GM19463 (cell line): ENCODE measurements around the gene HS3ST4.
"Not testable (repeated sequence)": the region's sequence is repeated elsewhere in the genome, so short reads cannot be mapped to it uniquely, and the experiment has no call there.

Experiments used
- ATAC-seq: cut with Tn5 transposase; IDR thresholded peaks from one replicate; pipeline ENCODE4 v1.9.1; 2021; ENCODE audit warnings: mild to moderate bottlenecking, moderate library complexity; ENCODE audit not compliant: unreplicated experiment

The HS3ST4 gene

DNA sequence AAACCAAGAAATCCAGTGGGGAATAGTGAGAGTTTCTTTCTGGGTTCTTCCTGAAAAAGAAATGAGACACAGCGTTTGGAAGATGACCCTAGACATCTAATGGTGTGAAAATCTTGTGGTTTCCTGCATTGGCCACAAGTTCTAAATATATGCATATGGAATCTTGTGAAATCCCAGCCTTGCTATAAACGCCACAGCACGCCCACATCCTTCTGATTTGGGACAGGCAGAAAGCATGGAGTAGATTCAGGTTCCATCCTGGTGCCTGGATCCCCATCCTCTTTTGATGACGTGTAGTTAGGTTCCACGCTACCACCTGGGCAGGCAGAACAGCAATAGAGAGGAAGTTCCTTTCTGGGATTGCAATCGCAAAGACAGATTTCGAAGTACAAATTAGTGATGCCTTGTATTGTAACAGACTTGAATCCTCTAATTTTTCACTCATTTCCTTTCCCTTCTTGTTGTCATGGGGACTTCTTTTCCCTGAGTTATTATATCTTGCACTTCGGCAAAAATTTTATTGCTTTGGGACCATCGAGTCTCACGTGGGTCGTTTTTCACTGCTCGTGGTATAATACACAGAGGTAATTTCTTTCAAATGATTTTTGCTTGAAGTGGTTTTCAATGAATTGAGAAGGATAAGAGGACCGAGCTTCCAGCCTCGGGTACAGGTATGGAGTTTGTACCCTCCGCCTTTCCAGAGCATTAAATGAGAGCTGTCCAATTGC lies 37.6 kb downstream of the HS3ST4 start:
- ATAC-seq, result no peak

DNA sequence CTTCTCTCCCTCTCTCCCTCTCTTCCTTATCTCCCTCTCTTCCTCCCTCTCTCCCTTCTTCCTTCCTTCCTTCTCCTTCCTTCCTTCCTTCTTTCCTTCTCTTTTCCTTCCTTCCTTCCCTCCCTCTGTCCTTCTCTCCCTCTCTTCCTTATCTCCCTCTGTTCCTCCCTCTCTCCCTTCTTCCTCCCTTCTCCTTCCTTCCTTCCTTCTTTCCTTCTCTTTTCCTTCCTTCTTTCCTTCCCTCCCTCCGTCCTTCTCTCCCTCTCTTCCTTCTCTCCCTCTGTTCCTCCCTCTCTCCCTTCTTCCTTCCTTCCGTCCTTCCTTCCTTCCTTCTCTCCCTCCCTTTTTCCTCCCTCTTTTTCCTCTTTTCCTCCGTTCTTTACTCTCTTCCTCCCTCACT lies 38.6 kb downstream of the HS3ST4 start:
- ATAC-seq, result no peak

DNA sequence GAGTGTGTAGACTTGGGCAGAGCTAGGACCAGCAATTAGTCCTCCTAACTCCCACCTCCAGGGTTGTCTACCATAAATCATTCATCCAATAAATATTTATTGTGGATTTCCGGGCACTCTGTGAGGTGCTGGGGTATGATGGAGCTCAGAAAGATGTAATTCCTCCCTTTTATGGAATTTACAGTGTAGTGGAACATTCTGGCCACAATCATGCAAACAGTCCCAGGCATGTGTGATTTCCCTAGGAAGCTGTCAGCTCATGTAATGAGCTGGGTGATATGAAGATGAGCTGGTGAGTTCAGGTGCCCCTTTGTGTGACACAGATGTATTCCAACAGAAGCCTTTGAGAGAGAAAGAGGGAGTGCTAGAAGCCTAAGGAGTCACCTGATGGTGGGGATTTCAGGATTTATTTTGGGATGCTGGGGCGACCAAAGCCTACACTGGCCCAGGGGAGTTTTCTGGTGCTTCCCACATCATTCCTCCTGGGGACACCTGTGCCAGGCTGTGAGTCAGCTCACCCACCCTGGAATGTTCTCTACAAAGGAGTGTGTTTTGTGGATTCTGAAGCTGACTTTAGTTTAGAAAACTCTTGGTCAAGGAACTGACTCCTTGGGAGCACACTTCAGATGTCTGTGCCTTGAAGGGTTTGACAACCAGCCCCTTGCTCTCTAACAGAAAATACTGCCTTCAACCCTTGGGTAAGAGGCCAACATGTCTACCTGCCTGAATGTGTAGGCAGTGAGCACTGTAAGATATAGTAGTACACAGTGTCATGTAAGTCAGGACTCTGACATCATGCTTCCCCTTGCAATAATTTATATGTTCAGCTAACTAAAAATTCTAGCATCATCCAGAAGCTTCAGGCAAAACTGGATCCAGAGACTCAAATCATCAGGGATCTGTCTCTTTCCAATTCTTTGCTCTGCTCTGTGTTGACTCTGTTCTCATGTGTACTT lies 42.9 kb downstream of the HS3ST4 start:
- no peak for ATAC-seq

DNA sequence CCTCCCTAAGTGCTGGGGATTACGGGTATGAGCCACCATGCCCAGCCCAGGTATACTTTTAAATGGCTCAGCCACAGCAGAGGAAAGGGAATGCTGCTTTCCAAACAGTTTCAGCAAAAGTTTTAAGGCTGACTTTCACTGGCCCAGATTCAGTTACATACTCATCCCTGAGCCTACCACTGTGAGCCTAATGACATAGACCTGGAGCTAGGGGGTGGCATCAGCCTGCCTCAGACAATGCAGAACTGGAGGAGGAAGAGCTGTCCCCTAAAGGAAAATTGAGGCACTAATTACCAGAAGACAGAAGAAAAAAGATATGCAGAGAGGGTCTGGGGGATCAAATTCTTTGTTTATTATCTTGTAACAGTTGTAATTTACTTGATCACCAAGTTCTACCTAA lies 43.9 kb downstream of the HS3ST4 start:
- ATAC-seq, result no peak

DNA sequence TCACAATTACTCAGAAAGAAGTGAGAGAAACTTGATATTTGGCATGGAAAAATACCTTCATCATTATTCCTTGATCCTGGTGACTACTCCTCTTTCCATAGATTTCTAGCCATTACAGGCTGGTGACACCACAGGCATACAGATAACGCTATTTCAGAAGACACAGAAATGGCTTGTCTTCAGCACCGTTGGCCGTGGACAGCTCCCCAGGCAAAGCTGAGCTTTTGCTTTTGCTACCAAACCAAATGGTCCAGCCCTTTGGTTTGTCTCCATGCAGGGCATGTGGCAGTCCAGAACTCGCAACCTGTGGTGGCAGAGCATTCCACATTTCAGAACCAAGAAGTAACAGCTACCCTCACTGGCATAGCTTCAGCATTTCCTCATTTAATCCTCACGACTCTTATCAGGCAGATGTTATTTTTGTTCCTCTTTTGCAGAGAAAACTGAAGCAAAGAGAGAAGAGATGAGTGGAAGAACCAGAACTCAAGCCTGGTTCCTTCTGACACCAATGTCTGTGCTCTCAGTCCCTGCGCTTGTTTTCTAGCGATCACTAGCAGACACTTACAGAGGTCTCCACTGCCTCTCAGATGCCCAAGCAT lies 55.5 kb downstream of the HS3ST4 start:
- no peak for ATAC-seq

DNA sequence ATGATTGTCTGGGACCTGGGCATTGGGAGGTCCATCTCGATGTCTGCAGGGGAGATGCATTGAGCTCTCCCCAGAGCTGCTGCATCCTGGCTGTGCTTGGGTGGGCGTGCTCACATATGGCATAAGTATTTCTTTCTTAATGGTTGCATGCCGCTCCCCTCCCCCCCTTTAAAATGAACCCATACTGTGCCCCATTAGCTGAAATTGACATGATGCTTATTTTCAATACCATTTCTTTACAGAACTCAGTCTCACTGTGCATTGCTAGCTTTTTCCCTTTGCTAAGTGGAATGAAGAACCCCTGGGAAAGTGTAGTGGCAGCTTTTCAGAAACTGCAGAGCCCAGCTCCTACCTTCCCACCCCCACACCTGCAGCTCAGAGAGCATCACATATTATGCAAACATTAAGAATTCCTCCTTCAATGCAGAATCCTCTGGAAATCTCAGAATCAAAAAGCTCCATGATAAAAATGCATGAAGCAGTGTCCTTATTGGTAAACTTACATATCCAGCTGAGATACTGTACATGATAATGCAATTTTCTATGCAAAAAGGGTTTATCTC lies 56.4 kb downstream of the HS3ST4 start:
- ATAC-seq, result no peak

DNA sequence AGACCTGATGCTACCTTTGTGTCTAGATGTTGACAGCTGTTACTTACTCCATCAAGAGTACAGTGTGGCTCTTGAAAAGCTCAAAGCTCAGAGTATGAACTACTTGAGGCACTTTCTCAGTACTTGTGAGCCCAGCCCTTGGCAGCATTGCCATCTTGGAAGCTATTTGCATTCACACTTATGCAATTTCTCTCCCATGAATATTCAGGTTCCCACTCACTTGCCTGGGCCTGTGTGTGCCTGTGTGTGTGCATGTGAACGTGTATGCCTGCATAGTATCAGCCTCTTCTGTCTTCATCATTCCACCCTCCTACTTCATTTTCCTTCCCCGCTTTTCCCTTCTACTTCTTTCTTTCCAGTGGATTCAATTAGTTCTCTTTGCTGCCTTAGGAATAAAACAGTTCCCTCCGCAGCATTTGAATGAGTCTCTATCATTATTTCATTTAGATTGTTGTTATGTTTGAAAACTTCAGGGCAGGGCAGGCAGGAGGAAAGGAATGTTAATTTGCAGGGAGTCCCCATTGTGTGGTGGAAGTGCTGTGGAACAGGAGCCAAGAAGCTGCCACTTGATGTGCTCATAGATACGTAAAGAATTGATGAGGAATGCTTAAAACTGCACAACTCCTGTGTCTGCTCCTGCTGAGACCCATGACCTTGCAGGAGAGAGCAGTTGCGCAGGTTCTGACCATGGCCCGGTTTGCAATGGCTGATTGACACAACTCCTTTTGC lies 58.9 kb downstream of the HS3ST4 start:
- no peak for ATAC-seq

DNA sequence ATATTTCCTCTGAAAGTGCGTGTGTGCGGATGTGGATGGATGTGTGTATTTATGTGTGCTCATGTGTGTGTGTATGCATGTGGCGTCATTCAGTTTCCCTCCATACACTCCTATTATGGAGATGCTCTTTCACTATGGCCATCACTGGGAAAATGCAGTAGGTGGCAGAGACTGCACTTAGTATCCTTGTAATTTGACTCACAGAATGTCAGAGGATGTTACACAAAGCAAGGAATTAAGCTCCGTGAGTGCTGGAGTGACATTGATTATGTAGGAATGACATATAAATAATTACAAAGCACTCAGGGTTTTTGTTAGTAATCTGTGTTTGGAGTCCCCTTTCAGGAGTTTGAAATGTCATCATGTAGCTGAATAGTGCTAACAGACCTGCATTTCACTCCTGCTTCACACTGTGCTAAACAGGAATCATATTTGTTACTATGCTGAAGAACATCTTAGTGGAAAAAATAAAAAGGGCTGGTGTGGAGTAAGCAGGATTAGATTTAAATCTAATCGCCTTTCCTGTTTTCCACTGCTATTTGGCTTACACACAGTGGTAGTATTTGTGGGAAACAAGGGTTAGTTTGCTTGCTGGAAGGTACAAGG lies 59.6 kb downstream of the HS3ST4 start:
- ATAC-seq, result no peak

DNA sequence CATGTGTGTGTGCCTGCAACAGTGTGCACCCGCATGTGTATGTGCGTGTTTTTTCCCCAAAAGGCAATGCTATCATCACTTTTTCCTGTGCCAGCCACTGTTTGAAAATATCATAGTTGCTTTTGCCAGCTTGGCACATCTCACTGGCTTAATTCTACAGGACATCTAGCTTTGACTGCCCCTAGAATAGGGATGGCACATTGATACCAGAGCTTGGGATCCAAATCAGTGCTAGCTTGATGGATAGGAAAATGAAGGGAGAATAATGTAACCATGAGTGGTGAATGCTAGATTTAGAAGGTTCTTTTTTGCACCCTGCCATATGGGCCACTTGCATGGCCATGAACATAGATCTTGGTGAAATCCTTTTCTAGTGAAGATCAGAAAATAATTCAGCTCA lies 72.7 kb downstream of the HS3ST4 start:
- no peak for ATAC-seq

DNA sequence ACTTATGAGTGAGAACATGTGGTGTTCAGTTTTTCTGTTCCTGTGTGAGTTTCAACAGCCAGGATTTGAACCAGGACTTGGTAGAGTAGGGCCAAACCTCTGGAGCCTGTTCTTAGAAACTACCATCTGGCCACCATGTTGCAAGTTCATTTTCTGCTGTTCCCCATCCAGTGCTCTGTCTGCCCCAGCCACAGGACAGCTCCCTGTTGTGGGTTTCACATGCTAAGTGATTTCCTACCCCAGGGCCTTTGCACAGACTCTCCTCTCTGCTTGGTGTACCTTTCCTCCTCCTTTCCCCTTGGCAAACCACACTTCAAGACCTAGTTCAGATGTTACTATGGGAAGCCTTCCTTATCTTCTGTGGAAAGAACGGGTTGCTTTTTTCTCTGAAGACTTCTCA lies 79.5 kb downstream of the HS3ST4 start:
- ATAC-seq, result no peak

DNA sequence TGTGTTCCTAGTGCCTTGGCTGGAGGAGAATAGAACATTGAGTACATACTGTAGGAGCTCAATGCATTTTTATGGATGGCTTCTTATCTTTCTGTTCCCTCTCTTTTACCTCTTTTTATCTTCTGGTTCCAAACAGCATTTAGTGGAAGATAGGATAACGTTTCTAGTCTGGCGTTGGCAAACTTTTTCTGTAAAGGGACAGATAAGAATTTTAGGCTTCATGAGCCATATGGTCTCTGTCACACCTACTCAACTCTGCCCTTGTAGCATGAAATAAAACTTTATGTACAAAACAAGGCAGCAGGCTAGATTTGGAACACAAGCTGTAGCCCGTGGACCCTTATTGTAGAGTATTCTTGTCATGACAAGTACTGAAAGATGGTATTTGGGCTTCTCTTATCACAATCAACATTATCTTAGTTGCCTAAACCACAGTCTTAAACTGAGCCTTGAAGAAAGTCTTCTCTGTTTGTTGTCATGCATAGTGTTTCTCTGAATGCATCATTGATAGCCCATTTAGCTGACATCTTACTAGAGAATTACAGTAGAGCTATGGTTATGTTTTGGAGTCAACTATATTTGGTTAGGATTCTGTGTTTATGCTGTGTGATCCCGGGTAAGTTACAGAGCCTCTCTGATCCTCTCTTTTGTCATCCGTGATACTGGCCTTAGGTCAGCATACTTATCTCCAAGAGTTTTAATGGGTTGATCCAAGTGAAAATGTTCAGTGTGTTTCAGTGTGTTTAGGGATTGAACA lies 80.2 kb downstream of the HS3ST4 start:
- no peak for ATAC-seq

DNA sequence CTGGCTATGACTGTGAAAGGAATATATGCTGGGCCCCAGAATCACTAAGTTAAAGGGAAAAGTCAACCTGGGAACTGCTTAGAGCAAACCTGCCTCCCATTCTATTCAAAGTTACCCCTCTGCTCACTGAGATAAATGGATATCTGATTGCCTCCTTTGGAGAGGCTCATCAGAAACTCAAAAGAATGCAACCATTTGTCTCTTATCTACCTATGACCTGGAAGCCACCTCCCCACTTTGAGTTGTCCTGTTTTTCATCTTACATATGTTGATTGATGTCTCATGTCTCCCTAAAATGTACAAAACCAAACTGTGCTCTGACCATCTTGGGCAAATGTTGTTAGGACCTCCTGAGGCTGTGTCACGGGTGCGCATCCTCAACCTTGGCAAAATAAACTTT lies 84.5 kb downstream of the HS3ST4 start:
- not testable (repeated sequence) for ATAC-seq

DNA sequence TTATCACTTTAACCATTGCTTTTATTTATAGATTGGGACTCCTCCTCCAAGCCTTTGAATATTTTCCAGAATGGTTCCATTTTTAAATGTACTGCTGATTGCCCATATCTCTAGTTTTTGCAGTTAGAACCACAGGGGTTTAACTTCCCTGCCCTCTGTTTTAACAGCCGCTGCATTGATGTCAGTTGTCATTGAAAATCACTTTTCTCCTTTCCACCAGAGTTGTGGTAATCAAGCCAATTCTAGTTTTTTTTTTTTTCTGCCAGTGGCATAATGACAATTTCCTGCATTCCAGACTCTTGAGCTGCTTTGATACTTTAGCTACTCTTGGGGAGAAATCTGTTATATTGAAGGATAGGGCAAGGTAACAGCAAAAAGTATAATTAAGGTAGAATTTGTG lies 91.5 kb downstream of the HS3ST4 start:
- ATAC-seq, result no peak

DNA sequence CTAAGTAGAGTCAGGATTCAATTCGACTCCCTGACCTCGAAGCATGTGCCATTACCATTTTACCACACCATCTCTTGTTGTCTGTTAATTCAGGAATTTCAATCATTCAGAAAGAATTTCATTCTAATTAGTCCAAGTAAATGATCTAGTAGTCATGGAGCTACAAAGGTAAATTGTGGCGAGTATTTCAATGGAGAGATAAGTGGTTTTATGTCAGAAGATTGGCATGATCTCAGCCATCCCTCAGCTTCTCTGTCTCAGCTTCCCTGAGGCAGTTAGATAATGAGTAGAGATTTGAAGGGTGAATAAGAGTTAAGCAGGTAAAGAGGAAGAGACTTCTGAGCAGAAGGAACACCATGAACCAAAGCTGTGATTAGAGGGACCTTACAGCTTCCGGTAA lies 93.6 kb downstream of the HS3ST4 start:
- ATAC-seq, result no peak

DNA sequence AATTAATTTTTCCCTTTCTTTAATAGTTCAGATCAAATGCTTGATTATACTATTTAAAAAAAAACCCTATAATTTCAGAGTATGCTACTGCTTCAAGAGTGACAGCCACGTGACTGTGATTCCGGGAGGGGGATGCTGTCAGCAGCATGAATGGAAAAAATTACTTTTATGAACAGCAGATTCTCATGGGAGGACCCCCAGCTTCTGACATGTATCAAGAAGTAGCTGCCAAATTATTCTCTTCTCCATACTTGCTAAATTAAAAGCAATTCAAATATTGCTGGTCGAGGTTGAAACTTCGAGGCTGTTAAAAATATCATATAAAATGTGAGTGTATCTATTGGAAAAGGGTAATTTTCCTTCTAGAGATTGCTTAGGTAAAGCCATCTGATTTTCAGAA lies 95.0 kb downstream of the HS3ST4 start:
- no peak for ATAC-seq

DNA sequence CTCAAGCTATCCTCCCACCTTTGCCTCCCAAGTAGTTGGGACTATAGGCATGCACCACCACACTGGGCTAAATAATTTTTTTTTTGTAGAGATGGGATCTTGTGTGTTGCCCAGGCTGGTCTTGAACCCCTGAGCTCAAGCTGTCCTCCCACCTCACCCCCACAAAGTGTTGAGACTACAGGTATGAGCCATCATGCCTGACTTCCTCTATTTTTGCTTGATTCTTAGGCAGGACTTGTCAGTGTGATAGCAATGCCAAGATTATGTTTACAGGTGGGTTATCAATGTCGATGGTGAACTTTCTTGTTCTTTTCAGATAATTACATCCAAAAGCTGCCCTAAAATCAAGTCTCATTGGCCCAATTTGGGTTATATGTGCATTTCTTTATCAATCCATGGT lies 96.9 kb downstream of the HS3ST4 start:
- no peak for ATAC-seq

DNA sequence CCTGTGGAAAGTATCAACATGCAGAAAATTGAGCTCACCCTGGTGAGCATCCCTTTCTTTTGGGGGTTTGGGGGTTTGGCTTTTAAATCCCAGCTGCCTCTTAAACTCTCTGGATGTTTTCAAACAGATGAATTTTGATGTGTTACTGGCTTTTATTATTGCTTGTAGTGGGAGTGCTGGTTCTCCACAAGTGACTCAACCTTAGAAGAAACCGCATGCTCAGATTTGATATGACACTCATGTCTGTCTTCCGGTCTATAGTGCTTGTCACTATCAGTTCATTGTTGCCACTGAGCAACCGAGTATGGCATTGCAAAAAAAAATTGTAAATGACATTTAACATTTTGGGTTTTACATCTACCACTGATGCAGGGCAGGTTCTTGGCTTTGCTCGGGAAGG lies 104.5 kb downstream of the HS3ST4 start:
- no peak for ATAC-seq

DNA sequence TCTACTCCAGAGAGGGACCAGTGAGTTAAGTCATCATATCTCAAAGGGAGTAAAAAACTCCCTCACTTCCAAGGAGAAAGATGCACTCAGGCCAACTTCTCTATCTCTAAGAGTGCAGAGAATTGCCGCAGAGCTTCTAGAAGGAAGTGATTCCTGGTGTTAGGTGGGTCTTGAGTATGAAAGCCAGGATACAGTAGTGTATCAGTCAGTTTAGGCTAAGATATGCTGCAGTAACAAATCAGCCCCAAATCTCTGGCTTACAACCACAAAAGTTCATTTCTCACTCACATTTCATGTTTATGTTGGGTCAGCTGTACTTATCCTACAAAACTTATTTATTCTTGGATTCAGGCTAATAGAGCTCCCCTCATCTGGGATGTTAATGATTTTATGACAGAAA lies 106.3 kb downstream of the HS3ST4 start:
- ATAC-seq, result no peak

DNA sequence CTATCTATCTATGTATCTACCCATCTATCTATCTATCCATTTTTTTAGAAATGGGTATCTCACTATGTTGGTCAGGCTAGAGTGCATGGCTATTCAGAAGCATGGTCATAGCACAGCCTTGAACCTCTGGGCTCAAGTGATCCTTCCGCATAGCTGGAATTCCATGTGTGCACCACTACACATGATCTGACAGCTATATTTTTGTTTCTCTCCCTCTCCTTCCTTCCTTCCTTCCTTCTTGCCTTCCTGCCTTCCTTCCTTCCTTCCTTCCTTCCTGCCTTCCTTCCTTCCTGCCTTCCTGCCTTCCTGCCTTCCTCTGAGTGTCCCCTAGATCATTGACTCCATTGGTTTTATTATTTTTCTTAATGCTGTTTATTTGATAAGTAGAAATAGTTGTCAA lies 108.1 kb downstream of the HS3ST4 start:
- ATAC-seq, result no peak

DNA sequence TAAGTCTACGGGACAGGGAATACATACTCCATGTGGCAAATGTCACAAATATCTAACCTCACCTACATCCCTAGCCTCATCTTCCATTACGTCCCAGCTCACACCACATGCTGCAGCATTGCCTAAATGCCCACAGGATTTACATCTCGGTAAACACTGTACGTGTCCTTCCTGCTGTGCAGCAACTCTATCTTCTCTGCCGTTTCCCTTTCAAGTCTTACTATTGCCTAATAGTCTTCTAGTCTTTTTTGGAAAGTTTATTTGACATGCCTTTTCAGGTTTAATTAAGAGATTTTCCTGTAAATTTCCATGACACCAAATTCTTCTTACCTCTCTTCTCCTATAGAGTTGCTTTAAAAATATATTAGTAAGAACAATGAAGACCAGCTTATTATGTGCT lies 120.5 kb downstream of the HS3ST4 start:
- no peak for ATAC-seq
